Bronchial epithelial cell (primary cell): ENCODE data around the gene ATP1A2. TPM values are rescaled to one million over a fixed set of nuclear protein-coding genes. Genes with fewer than 3 reads are reported as not detected.

ENCODE experiments used
- DNase-seq: peaks from one replicate; pipeline ENCODE4 v3.0.0-alpha.2; 2010; ENCODE audit warnings: low read depth
- FAIRE-seq: peaks from 2 replicates; lab custom pipeline; 2011; peaks lifted over from hg19 to GRCh38; lab: Jason Lieb, UNC
- H3K27me3 ChIP-seq: 2 replicates; pipeline ENCODE4 v1.5.1; 2011; ENCODE audit warnings: low read length; ENCODE audit not compliant: control insufficient read depth, insufficient read depth
- H3K36me3 ChIP-seq: 2 replicates; pipeline ENCODE4 v1.5.1; 2011; ENCODE audit warnings: low read length; ENCODE audit not compliant: control insufficient read depth, insufficient read depth
- H3K4me3 ChIP-seq: 2 replicates; pipeline ENCODE4 v1.5.1; 2011; ENCODE audit warnings: mild to moderate bottlenecking, low read depth, low read length, control low read depth
- CTCF ChIP-seq: IDR thresholded peaks from 2 replicates; pipeline ENCODE4 v1.5.1; 2011; ENCODE audit warnings: mild to moderate bottlenecking, moderate library complexity, low read length, control low read depth, inconsistent platforms; ENCODE audit not compliant: insufficient read depth, severe bottlenecking
- total RNA-seq: library from RNA; depleted of rRNA; stranded (reverse); fragments of >200 nt; gene quantifications from 2 replicates; pipeline ENCODE4 v1.2.1, GENCODE V29; 2014

Gene ATP1A2
- total RNA-seq, 1 donor from 2014 or later: not detected

- FAIRE-seq: no peak
- H3K27me3 ChIP-seq: peaks cover 22% of the 10 kb centered on the region
These were observed 33.1 kb upstream of the ATP1A2 start for GRCh38 chr1:160082487-160082886.

GRCh38 chr1:160082926-160083325, 32.6 kb upstream of the ATP1A2 start:
- H3K4me3 ChIP-seq: no peak overlapping the region
- TF ChIP-seq CTCF: no peak
- DNase-seq (no peak), FAIRE-seq (no peak)
- H3K27me3 ChIP-seq: peaks cover 22% of the 10 kb centered on the region
- no peaks in the 10 kb centered on the region for H3K36me3 ChIP-seq

More at GRCh38 chr1:160082487-160082886, 33.1 kb upstream of the ATP1A2 start:
- H3K4me3 ChIP-seq: no peak overlapping the region
- no peaks in the 10 kb centered on the region for H3K36me3 ChIP-seq
- DNase-seq: no peak
- TF ChIP-seq CTCF: no peak

- Histone ChIP-seq H3K27me3 (peaks cover 22% of the 10 kb centered on the region), H3K4me3 (peak overlapping the region; percentile 25), H3K36me3 (peaks cover 1% of the 10 kb centered on the region)
- peak; percentile 98 for TF ChIP-seq CTCF
- no peak for FAIRE-seq
- DNase-seq: peak; percentile 71
These were observed 31.4 kb upstream of the ATP1A2 start for GRCh38 chr1:160083968-160084770.

- H3K27me3 ChIP-seq: peaks cover 21% of the 10 kb centered on the region
These were observed 30.7 kb upstream of the ATP1A2 start for GRCh38 chr1:160084771-160085321.

GRCh38 chr1:160085686-160086455, 29.7 kb upstream of the ATP1A2 start:
- H3K4me3 ChIP-seq: no peak overlapping the region
- peaks cover 19% of the 10 kb centered on the region for H3K27me3 ChIP-seq
- FAIRE-seq (peak; percentile 60), DNase-seq (peak; percentile 51)
- H3K36me3 ChIP-seq: peaks cover 1% of the 10 kb centered on the region
- peak; percentile 99 for TF ChIP-seq CTCF

More at GRCh38 chr1:160084771-160085321, 30.7 kb upstream of the ATP1A2 start:
- TF ChIP-seq CTCF: no peak
- Histone ChIP-seq H3K36me3 (peaks cover 1% of the 10 kb centered on the region), H3K4me3 (no peak overlapping the region)
- FAIRE-seq: peak; percentile 94
- no peak for DNase-seq
